ENCODE measurements around the gene SEMA3C.

SEMA3C gene

GRCh38 chr7:80767654-80768053 is 151.2 kb downstream of the SEMA3C start:
- no peak for DNase-seq (ENCODE audit: low read depth)
- TF ChIP-seq, protein P1, sequence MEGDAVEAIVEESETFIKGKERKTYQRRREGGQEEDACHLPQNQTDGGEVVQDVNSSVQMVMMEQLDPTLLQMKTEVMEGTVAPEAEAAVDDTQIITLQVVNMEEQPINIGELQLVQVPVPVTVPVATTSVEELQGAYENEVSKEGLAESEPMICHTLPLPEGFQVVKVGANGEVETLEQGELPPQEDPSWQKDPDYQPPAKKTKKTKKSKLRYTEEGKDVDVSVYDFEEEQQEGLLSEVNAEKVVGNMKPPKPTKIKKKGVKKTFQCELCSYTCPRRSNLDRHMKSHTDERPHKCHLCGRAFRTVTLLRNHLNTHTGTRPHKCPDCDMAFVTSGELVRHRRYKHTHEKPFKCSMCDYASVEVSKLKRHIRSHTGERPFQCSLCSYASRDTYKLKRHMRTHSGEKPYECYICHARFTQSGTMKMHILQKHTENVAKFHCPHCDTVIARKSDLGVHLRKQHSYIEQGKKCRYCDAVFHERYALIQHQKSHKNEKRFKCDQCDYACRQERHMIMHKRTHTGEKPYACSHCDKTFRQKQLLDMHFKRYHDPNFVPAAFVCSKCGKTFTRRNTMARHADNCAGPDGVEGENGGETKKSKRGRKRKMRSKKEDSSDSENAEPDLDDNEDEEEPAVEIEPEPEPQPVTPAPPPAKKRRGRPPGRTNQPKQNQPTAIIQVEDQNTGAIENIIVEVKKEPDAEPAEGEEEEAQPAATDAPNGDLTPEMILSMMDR (IDR thresholded peaks at IDR 0.05; ENCODE audit: low read depth, low read length, missing control alignments) = no peak
- H3K4me3 ChIP-seq (ENCODE audit: low read depth, low read length) = no peak overlapping the region
- in situ Hi-C loops (cut with HindIII; ENCODE audit: low sequenced_read_pairs) = no loop called here

- DNase-seq (ENCODE audit: low read depth) = no peak
- H3K4me3 ChIP-seq (ENCODE audit: low read depth, low read length) = no peak overlapping the region
- in situ Hi-C loops (cut with HindIII; ENCODE audit: low sequenced_read_pairs) = no loop called here
- TF ChIP-seq, protein P1 (IDR thresholded peaks at IDR 0.05; ENCODE audit: low read depth, low read length, missing control alignments) = no peak
Measured at GRCh38 chr7:80766724-80767123, 152.1 kb downstream of the SEMA3C start.

DNA sequence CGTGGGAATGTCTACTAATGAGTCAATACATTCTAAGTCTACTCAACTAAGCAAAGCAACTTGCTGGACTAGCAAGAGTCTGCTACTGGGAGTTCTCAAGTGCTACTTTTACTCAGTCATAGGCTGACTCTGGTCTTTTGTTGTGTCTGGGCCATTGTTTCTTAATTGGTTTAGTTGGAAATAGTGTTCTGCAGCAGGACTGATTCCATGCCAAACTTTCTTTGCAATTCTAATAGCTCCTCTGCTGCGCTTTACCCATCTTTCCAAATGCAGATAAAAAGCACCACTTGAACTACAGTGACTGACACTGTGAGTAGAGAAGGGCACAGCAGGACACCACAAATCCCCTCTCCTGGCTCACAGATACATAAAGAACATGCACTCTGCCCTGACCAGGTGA is 154.7 kb downstream of the SEMA3C start:
- no peak overlapping the region for H3K4me3 ChIP-seq (ENCODE audit: low read depth, low read length)
- in situ Hi-C loops (cut with HindIII; ENCODE audit: low sequenced_read_pairs) = no loop called here
- no peak for DNase-seq (ENCODE audit: low read depth)
- TF ChIP-seq, protein P1 (IDR thresholded peaks at IDR 0.05; ENCODE audit: low read depth, low read length, missing control alignments) = no peak

GRCh38 chr7:80763704-80764103 is 155.1 kb downstream of the SEMA3C start:
- in situ Hi-C loops (cut with HindIII; ENCODE audit: low sequenced_read_pairs) = no loop called here
- TF ChIP-seq, protein P1 (IDR thresholded peaks at IDR 0.05; ENCODE audit: low read depth, low read length, missing control alignments) = no peak
- no peak for DNase-seq (ENCODE audit: low read depth)
- H3K4me3 ChIP-seq (ENCODE audit: low read depth, low read length) = no peak overlapping the region

DNA sequence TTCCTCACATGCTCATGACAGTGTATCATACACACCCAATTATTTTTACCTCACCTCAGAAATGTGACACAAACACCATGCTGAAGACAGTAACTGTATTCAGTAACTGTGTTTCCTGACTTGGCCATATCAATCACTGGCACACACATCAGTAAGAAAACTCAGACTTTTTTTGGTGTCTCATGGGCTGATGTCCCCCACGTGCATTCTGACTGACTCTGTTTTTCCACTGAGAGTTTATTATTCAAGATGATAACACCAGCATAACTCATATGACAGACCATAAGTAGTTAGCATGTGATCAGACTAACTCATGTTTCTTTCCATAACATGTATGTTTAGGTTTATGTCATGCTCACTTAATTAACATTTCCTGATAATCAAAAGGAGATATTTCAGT is 155.6 kb downstream of the SEMA3C start:
- no peak for DNase-seq (ENCODE audit: low read depth)
- TF ChIP-seq, protein P1 (IDR thresholded peaks at IDR 0.05; ENCODE audit: low read depth, low read length, missing control alignments) = no peak
- no peak overlapping the region for H3K4me3 ChIP-seq (ENCODE audit: low read depth, low read length)
- in situ Hi-C loops (cut with HindIII; ENCODE audit: low sequenced_read_pairs) = no loop called here

- in situ Hi-C loops (cut with HindIII; ENCODE audit: low sequenced_read_pairs) = no loop called here
- TF ChIP-seq, protein P1 (IDR thresholded peaks at IDR 0.05; ENCODE audit: low read depth, low read length, missing control alignments) = no peak
- DNase-seq (ENCODE audit: low read depth) = no peak
- H3K4me3 ChIP-seq (ENCODE audit: low read depth, low read length) = no peak overlapping the region
Measured at GRCh38 chr7:80760292-80760691, 158.6 kb downstream of the SEMA3C start.

All from astrocyte of the cerebellum (primary cell).